Gastroesophageal sphincter (tissue), 3 donors: Measurements from ENCODE around the gene SORBS1.

ENCODE experiments used
- CTCF ChIP-seq, 4 experiments: fragments of 200-600 bp in 2 of 4; fragments of 450-650 bp in 2 of 4; sonication (generic) in 1 of 4; IDR thresholded peaks; one replicate each; pipeline ENCODE4 v1.5.1; 2017 to 2019; ENCODE audit warnings: antibody characterized with exemption in 4 of 4, mild to moderate bottlenecking in 2 of 4, moderate library complexity in 2 of 4
- POLR2A ChIP-seq, 2 donors: fragments of 450-650 bp; IDR thresholded peaks; one replicate each; pipeline ENCODE4 v1.6.1; 2017; ENCODE audit warnings: antibody characterized with exemption in 2 of 2, mild to moderate bottlenecking in 2 of 2, moderate library complexity in 1 of 2
- POLR2AphosphoS5 ChIP-seq: sonication (generic); formaldehyde crosslinking; IDR thresholded peaks from one replicate; pipeline ENCODE4 v1.6.1; 2017; ENCODE audit warnings: antibody characterized with exemption

GRCh38 chr10:95475827-95476468 lies 85.2 kb downstream of the SORBS1 start:
- no peak for TF ChIP-seq POLR2A (IDR thresholded peaks at IDR 0.05)
- TF ChIP-seq CTCF (IDR thresholded peaks at IDR 0.05) = no peak
- no peak for TF ChIP-seq POLR2AphosphoS5
